SK-N-MC (cell line): Measurements from ENCODE around the gene CLSTN2.

ENCODE experiments used
- EZH2 ChIP-seq: fragments of 200-600 bp; sonication (generic); IDR thresholded peaks from one replicate; pipeline ENCODE4 v1.6.1; 2017; ENCODE audit warnings: antibody characterized with exemption
- FOXP2 ChIP-seq: optimal IDR thresholded peaks from 2 replicates; pipeline ENCODE3; 2011; ENCODE audit warnings: mild to moderate bottlenecking, moderate library complexity; ENCODE audit not compliant: insufficient read depth; ENCODE audit errors: extremely low read length, control extremely low read depth
- POLR2AphosphoS5 ChIP-seq: IDR thresholded peaks from 2 replicates; pipeline ENCODE4 v1.6.1; 2012; ENCODE audit warnings: mild to moderate bottlenecking, low read depth, low read length, borderline replicate concordance

- TF ChIP-seq POLR2AphosphoS5 (no peak), EZH2 (no peak), FOXP2 (no peak)
Measured at GRCh38 chr3:140319739-140320138, 384.8 kb downstream of the CLSTN2 start.
